Measurements from ENCODE around the gene POU6F2.

Gene POU6F2

DNA sequence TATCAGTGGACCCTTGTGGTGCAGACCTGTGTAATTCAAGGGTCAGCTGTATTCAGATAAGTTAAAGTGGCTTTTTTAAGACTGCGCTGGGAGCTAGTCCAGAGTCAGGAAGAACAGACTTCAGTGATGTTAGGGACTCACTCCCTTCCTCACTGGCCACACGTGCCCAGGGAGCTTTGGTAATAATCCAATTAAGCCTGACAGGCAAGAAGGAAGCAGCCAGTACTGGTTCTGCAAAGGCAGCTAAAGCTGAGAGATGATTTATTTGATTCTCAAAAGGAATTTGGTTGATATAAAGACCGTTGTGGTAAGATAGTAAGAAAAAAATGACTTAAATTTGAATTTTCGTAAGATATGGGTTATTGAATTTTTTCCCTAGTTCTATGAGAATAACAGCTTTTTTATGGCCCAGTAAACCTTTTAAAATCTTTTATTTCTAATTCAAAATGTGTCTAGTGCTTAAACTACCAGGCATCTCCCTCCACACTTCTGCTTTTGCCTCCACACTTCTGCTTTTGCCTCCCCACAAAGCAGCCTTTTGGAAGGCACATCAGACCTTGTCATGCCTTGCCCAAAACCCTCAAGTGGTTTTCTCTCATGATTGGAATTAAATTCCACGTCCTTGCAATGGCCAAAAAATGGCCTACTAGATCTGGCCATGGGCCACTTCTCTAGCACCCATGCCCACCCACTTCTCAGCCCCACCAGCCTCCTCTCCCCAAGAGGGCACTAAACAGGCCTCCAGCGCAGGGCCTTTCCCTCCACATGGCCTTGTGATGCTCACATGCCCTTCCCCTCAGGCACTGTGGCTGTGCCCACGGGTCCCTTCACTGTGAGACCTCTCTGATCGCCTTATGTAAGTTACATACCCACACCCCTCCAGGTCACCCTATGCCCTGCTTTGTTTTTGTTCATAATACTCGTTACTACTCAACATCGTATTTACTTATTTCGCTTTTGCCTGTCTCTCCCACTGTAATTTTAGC lies 92.5 kb downstream of the POU6F2 start:
- peak in 1 of 2 donors; percentile 0 for DNase-seq (ENCODE audit: low read depth in 2 of 2)

DNA sequence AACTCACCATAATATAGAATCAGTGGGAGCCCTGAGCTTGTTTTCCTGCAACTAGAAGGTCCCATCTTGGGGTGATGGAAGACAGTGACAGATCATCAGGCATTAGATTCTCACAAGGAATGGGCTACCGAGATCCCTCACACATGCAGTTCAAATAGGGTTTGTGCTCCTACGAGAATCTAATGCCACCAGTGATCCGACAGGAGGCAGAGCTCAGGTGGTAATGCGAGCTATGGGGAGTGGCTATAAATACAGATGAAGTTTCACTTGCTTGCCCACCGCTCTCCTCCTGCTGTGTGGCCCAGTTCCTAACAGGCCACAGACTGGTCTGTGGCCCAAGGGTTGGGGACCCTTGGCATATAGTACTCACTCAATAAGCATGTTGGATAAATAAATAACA lies 93.4 kb downstream of the POU6F2 start:
- no peak for DNase-seq (ENCODE audit: low read depth in 2 of 2)

- DNase-seq (ENCODE audit: low read depth in 2 of 2) = no peak
Measured at GRCh38 chr7:39073432-39073831, 95.7 kb downstream of the POU6F2 start.

DNA sequence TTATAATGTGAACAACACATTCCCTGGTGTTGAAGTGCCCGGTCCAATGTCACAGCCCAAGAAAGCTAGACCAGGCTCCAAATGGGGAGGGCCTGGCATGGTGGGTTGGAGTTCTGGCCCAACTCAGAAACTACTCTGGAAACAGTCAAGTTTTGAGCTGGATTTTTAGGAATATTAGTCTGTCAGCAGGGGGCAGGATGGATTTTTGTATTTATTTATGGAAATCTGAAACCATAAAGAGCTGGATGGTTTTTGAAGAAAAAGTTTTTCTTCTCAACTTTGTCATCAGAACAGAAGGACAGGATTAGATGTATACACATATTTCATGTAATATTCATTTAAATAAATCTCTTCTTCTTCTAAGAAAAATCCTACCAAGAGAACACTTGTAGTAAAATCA lies 97.5 kb downstream of the POU6F2 start:
- no peak for DNase-seq (ENCODE audit: low read depth in 2 of 2)

GRCh38 chr7:39083781-39084180 lies 106.1 kb downstream of the POU6F2 start:
- no peak for DNase-seq (ENCODE audit: low read depth in 2 of 2)

GRCh38 chr7:39084349-39084748 lies 106.6 kb downstream of the POU6F2 start:
- no peak for DNase-seq (ENCODE audit: low read depth in 2 of 2)

DNA sequence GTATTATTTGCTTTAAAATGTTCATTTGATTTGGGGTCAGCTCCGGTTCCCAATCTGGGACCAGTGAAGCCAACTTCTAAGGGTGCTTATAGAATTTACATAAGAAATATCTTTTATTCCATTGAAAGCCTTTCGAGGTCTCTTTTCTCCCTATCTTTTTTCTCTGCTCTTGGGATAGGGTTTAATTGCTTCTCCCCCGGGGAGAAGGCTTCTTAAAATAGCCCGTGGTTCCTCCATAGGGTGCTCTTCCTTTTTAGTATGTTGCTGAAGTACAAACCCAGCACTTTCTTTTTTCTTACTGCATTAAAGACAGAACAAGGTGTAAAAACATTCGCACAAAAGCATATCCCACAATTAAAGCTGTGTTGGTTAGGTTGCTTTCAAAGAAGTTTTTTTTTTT lies 107.5 kb downstream of the POU6F2 start:
- DNase-seq (ENCODE audit: low read depth in 2 of 2) = no peak

DNA sequence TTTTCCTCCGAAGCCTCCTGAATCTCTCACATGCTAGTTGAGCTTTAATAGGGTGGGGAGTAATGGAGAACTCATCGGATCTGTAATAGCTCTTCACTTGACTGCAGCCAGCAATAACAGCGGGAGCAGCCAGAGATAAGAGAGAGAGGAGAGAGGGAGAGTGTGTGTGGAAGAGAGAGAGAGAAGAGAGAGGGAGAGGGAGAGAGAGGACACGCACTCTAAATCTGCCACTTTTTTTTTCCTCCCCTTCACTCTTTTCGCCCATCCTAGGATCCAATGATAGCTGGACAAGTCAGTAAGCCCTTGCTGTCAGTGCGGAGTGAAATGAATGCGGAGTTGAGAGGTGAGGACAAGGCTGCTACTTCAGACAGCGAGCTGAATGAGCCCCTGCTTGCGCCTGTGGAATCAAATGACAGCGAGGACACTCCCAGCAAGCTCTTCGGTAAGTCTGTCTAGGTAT lies 107.9 kb downstream of the POU6F2 start:
- no peak for DNase-seq (ENCODE audit: low read depth in 2 of 2)

GRCh38 chr7:39086638-39087360 lies 109.1 kb downstream of the POU6F2 start:
- DNase-seq (ENCODE audit: low read depth in 2 of 2) = no peak

DNA sequence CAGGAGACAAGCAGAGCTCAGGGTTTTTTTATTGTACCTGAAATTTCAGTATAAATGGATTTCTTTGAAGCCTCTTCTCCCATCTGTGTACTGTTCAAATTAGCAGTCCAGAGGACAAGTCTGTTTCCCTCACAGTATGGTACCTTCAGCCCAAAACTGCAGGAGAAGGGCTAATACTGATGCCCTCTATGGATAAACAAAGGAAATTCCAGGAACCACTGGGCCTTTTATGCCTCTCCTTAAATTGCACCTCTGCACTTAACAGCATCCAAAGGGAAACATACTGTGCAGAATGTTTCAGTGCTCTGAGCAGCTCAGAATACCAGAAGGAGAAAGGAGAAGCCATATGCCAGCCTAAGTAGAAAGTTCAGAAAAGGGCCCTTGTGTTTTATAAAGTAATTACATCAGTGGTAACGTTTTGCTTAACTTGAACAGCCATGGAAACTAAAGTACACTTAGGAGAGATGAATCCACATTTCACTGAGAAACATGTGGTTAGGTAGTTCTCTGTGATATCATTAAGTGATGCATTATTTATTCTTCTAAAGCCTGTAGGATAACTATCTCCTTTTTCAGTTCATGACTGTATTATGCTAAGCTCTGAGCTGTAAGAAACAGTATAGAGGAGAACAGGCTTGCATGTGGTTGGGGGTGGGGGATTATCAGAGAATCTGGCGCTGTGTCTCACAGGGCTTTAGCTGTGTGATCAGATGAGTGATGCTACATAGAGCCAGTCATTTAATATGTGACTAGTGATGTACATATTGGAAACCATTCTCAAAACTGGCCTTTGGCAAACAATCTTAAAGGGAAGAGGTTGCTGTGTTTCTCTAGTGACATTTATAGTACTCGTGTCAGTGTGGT lies 111.3 kb downstream of the POU6F2 start:
- no peak for DNase-seq (ENCODE audit: low read depth in 2 of 2)

DNA sequence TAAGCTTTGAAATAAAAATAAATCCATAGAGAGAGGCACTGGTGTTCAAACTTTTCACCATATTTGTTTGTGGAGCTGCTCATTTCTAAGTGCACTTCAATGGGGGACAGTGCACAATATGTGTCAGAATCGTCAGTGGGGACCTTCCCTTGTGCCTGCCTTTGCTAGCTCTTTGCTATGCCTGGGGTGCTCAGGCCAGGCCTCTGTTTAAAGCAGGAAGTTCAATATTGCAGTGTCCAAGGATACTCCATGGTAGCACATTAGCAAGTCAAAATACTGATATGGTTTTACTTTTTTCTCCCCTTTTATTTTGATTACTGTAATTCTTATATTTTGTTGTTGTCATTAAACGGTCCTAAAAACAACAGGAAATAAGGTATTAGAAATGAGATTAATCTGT lies 113.4 kb downstream of the POU6F2 start:
- no peak for DNase-seq (ENCODE audit: low read depth in 2 of 2)

DNA sequence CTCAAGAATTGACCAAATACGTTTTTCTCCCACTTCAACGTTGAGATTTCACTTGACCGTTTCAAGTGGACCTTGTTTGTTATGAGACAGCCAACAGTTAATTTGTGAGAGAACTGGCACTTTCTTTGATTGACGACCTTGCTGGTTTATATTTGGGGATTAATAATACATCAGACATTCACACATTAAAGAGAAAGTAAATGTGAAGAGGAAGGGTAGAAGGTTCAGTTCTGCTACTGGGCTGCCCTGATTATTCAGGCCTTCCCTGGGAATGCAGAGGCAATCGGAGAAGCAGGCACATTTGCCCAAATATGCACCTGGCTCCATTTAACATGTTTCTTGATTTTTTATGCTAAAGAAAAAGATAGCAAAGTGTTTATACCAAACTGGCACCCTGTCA lies 114.1 kb downstream of the POU6F2 start:
- no peak for DNase-seq (ENCODE audit: low read depth in 2 of 2)

DNA sequence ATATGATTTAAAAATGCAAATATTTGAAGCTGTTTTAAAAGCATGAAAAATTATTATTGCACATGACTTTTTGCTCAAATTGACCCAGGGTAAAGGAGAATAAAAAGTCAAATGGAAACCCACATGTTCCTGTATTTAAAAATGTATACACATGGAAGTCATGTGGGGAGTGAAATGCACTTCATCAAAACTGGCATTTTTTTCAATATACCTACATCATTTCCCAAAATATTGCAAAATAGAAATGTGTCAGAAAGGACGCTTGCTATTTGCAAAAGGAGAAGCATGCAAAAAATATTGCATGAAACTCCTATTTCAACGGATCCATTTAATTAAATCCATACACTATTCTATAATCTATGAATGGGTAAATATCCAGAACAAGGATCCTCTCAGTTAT lies 117.0 kb downstream of the POU6F2 start:
- DNase-seq (ENCODE audit: low read depth in 2 of 2) = no peak

DNA sequence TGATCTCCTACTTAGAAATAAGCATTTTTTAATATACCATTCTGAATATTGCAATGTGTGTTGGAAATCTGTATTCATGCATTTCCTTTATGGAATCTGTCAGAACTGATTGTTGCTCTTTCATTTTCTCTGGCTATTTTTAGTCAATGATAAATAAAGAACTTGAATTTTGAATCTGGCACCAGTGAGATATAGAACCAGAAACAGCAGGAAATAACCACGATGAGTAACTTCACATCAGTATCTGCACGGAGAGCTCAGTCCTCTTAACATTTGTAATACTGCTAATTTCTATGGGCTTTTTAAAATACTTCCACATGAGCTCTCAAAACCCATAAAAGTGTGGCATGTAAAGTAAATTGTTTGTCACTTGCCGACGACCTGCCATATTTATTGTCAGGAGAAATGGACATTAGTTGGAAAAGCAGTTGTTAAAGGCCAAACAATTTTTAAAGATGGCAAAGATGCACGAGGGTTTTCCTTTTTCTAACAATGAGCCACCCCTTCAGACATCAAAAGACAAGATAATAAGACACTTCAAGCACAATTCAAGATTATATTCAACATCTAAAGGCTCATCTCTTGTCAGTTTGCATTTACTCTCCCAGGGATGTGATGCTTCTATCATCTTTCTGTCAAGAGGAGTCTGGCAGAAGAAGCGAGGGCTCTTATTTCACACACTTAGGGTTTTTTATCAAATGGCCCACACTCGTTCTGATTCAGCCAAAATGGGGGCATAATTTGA lies 118.3 kb downstream of the POU6F2 start:
- DNase-seq (ENCODE audit: low read depth in 2 of 2) = no peak

DNA sequence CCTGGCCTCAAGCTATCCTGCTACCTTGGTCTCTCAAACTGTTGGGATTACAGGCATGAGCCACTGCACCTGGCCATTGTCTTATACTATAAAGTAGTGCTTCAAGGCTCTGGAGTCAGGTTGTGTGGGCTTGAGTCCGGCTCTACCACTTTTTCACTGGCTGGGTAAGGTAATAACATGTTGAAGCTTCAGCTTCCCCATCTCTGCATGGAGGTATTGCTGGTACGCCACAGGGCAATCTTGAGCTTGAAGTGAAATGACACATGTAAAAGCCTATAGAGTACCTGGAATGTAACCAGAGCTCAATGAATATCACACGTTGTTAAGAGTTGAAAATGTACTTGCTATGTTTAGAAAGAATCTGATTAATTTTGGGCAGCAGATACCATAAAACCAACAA lies 120.8 kb downstream of the POU6F2 start:
- DNase-seq (ENCODE audit: low read depth in 2 of 2) = no peak

- DNase-seq (ENCODE audit: low read depth in 2 of 2) = no peak
Measured at GRCh38 chr7:39099146-39099545, 121.4 kb downstream of the POU6F2 start.

DNA sequence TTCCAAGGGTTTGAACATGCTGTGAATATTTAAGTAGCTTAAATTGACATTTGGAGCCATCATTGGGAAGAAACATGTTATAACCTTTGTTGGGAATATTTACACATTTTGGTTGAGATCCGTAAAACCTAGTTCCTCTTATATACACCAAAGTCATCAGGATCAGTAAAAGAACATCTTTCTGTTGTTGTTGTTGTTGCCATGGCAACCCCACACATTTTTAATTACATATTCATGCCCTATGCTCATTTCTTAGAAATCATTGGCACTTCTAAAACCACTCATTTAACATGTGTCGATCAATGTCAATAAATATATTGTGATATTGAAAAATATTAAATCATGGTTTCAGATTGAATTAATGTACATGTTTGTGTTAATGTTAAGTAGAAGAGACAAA lies 122.6 kb downstream of the POU6F2 start:
- DNase-seq (ENCODE audit: low read depth in 2 of 2) = no peak

DNA sequence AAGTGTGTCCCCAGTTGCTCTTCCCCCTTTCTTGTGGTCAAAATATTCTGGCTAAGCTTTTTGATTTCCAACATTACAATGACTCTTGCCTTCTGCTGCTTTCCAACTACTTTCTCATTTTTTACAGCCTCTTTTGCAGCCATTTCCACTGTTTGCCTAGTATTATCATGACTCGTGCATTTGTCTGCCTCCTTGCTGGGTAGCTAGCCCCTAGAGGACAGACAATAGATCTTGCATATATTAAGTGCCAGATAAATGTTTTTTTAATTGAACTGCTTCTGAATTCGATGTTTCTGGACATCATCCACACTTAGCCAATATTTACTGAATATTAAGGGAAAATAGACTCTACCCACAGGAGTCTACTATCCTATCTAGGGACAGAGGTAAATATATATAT lies 124.5 kb downstream of the POU6F2 start:
- DNase-seq (ENCODE audit: low read depth in 2 of 2) = no peak

DNA sequence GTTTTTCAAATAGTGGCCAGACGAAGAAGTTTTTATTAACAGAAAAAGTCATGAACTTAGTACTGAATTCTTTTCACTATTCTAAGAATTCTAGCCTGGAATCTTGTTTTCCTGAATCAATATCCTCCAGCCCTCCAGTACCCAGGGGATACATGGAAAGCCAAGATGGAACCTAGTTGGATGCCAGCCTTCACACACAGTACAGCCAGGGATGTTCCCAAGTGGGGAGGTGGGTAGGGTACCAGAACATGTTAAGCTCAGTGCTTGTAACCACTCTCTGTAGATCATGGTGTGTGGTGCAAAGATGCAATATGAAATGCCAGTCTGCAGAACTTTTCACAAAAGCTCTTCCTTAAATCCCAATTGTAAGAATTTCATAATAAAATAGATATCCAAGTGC lies 128.0 kb downstream of the POU6F2 start:
- DNase-seq (ENCODE audit: low read depth in 2 of 2) = no peak

GRCh38 chr7:39125846-39126245 lies 148.1 kb downstream of the POU6F2 start:
- DNase-seq (ENCODE audit: low read depth in 2 of 2) = no peak

- DNase-seq (ENCODE audit: low read depth in 2 of 2) = no peak
Measured at GRCh38 chr7:39127058-39127457, 149.3 kb downstream of the POU6F2 start.
